Stomach (tissue), 9 donors: ENCODE measurements around the gene KDM6A. TPM values are rescaled to one million over a fixed set of nuclear protein-coding genes. Genes with fewer than 3 reads are reported as not detected.

Source experiments
- DNase-seq, 2 donors: peaks; one replicate each; pipeline versions ENCODE4 v3.0.0 to v3.0.0-alpha.2; 2013 to 2019
- H3K27ac ChIP-seq, 5 donors: fragments of 200-600 bp in 4 of 5; sonication (generic) in 4 of 5; one replicate each; pipeline ENCODE4 v1.5.1; 2013 to 2019; ENCODE audit warnings: mild to moderate bottlenecking in 1 of 5, moderate library complexity in 1 of 5
- H3K27me3 ChIP-seq, 3 donors: fragments of 200-600 bp; sonication (generic); one replicate each; pipeline ENCODE4 v1.5.1; 2017 to 2019; ENCODE audit warnings: mixed run types in 1 of 3
- H3K36me3 ChIP-seq, 4 donors: fragments of 200-600 bp; sonication (generic); 1 replicate in 3 of 4; 2 replicates in 1 of 4; pipeline ENCODE4 v1.5.1; 2016 to 2019
- H3K4me1 ChIP-seq, 4 donors: fragments of 200-600 bp; sonication (generic); one replicate each; pipeline ENCODE4 v1.5.1; 2016 to 2019
- H3K4me3 ChIP-seq, 4 donors: fragments of 200-600 bp; sonication (generic) in 3 of 4; one replicate each; pipeline ENCODE4 v1.5.1; 2016 to 2019; ENCODE audit warnings: mild to moderate bottlenecking in 1 of 4
- H3K9me3 ChIP-seq, 4 donors: fragments of 200-600 bp; sonication (generic); one replicate each; pipeline ENCODE4 v1.5.1; 2016 to 2019
- CTCF ChIP-seq, 7 experiments: fragments of 450-650 bp in 4 of 7; fragments of 200-600 bp in 3 of 7; sonication (generic) in 3 of 7; IDR thresholded peaks; one replicate each; pipeline ENCODE4 v1.5.1; 2016 to 2019; ENCODE audit warnings: antibody characterized with exemption in 7 of 7, control low read depth in 2 of 7, mild to moderate bottlenecking in 1 of 7
- EP300 ChIP-seq: sonication (generic); formaldehyde crosslinking; IDR thresholded peaks from one replicate; pipeline ENCODE4 v1.6.1; 2017; ENCODE audit warnings: antibody characterized with exemption
- POLR2A ChIP-seq, 4 donors: fragments of 450-650 bp; IDR thresholded peaks; one replicate each; pipeline ENCODE4 v1.6.1; 2016; ENCODE audit warnings: antibody characterized with exemption in 4 of 4, control low read depth in 2 of 4, mild to moderate bottlenecking in 1 of 4, moderate library complexity in 1 of 4
- POLR2AphosphoS5 ChIP-seq, 3 donors: sonication (generic); formaldehyde crosslinking; IDR thresholded peaks; one replicate each; pipeline ENCODE4 v1.6.1; 2016; ENCODE audit warnings: antibody characterized with exemption in 3 of 3
- WGBS, 5 donors: extraction: QIAGEN DNeasy Blood & Tissue Kit in 3 of 5; methylation state at CpG; one replicate each; pipeline versions ENCODE4 v1.1.5 to v1.1.7; 2013 to 2018; 5-methylcytosine and 5-hydroxymethylcytosine counted together
- intact Hi-C: fragments of 100-400 bp; cut with DNase I; formaldehyde crosslinking; loops from one replicate; pipeline ENCODE4 v1.15.1; 2023; ENCODE audit warnings: low total_unique reads
- polyA plus RNA-seq, 3 donors: library from polyadenylated mRNA; stranded (reverse); fragments of 200-250 nt; gene quantifications; one replicate each; pipeline ENCODE4 v1.2.3, GENCODE V29; 2013
- total RNA-seq, 5 donors: library from RNA; depleted of rRNA; stranded (reverse); fragments of >200 nt; gene quantifications; one replicate each; pipeline versions ENCODE4 v1.1.0 to v1.2.3, GENCODE V29; 2014 to 2016
- donor health status: healthy with polysubstance abuse.
- donor health status: Bipolar disorder and iron deficiency.
- donor health status: healthy.

The KDM6A gene
- total and polyA plus RNA-seq, 8 donors = 7.0 to 105 (median 47.3) TPM

DNA sequence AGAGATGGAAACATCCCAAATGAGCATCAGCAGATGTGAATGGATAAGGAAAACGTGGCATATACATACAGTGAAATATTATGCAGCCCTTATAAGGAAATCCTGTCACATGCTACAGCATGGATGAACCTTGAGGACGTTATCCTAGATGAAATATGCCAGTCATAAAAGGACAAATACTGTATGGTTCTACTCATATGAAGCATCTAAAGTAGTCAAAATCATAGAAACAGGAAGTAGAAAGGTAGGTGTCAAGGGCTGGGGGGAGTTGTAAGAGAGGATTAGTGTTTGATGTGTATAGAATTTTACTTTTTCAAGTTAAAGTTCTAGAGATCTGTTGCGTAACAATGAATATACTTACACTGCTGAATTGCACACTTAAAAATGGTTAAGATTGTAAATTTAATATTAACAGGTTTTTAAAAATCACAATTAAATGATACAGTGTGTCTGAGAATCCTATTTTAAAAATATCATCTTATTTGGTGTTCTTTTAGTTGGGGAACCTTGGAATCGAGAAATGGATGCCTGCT lies 58.5 kb downstream of the KDM6A start:
- H3K4me1 ChIP-seq = peaks cover 0 to 47% (median 32%) of the 10 kb centered on the region in 4 donors
- no peaks in the 10 kb centered on the region for H3K27me3 ChIP-seq
- intact Hi-C loops = no loop called here
- no peak overlapping the region for H3K4me3 ChIP-seq
- TF ChIP-seq CTCF (IDR thresholded peaks at IDR 0.05) (no peak), EP300 (no peak), POLR2A (IDR thresholded peaks at IDR 0.05) (no peak), POLR2AphosphoS5 (IDR thresholded peaks at IDR 0.05) (no peak)
- no peak overlapping the region for H3K27ac ChIP-seq
- H3K36me3 ChIP-seq = no peaks in the 10 kb centered on the region
- 86 to 92% (median 88%) methylated on average over 4 of the region's 4 CpGs for WGBS, 5 donors
- no peaks in the 10 kb centered on the region for H3K9me3 ChIP-seq
- no peak for DNase-seq

GRCh38 chrX:44935172-44935571 lies 62.2 kb downstream of the KDM6A start:
- whole genome bisulfite sequencing, 5 donors = 84 to 92% (median 88%) methylated on average over 4 of the region's 4 CpGs
- no peak for DNase-seq
- intact Hi-C loops = no loop called here
- no peaks in the 10 kb centered on the region for H3K36me3 ChIP-seq
- no peak for TF ChIP-seq POLR2AphosphoS5 (IDR thresholded peaks at IDR 0.05)
- no peak for TF ChIP-seq POLR2A (IDR thresholded peaks at IDR 0.05)
- TF ChIP-seq EP300 = no peak
- no peak for TF ChIP-seq CTCF (IDR thresholded peaks at IDR 0.05)
- H3K9me3 ChIP-seq = no peaks in the 10 kb centered on the region
- H3K4me1 ChIP-seq = peaks cover 0 to 56% (median 36%) of the 10 kb centered on the region in 4 donors
- no peaks in the 10 kb centered on the region for H3K27me3 ChIP-seq
- H3K4me3 ChIP-seq = no peak overlapping the region
- no peak overlapping the region for H3K27ac ChIP-seq

DNA sequence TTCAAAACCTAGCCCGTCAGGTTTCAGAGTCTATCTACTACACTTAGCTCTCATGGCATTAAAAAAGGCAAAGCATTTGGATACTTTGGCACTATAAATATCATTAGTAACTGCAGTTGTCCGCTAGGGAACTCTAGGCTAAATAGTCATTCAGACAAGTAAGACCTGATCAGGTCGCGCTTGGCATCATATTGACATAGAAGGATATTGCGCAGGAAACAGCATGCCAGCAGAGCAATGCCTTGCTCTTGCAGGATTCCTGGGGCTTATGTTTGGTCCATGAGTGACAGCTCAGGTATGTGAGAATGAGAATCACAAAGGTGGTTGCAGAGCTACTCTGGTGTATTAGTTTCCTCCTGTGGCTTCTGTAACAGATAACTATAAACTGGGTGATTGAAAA lies 62.7 kb downstream of the KDM6A start:
- H3K4me3 ChIP-seq = no peak overlapping the region
- intact Hi-C loops = no loop called here

DNA sequence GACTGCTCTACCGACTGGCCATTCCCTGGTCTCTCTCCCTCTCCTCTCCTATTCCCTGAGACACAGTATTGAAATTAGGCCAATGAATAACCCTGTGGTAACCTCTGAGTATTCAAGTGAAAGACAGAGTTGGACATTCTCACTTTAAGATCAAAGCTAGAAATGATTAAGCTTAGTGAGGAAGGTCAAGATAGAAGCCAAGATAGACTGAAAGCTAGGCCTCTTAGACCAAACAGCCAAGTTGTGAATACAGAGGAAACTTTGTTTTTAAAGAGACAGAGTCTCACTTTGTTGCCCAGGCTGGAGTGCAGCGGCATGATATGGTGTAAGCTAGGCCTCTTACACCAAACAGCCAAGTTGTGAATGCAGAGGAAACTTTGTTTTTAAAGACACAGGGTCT lies 64.6 kb downstream of the KDM6A start:
- Histone ChIP-seq H3K4me3 (no peak overlapping the region), H3K4me1 (peaks cover 0 to 60% (median 36%) of the 10 kb centered on the region in 4 donors), H3K27ac (no peak overlapping the region), H3K36me3 (no peaks in the 10 kb centered on the region), H3K27me3 (no peaks in the 10 kb centered on the region), H3K9me3 (no peaks in the 10 kb centered on the region)
- intact Hi-C loops = no loop called here
- TF ChIP-seq POLR2A (IDR thresholded peaks at IDR 0.05) (no peak), CTCF (IDR thresholded peaks at IDR 0.05) (no peak), EP300 (no peak), POLR2AphosphoS5 (IDR thresholded peaks at IDR 0.05) (no peak)
- WGBS, 5 donors = 62 to 75% (median 64%) methylated on average over 2 of the region's 2 CpGs
- DNase-seq = no peak

More for the DNA sequence above, 62.7 kb downstream of the KDM6A start:
- Histone ChIP-seq H3K4me1 (peaks cover 0 to 56% (median 36%) of the 10 kb centered on the region in 4 donors), H3K27ac (no peak overlapping the region), H3K9me3 (no peaks in the 10 kb centered on the region), H3K27me3 (no peaks in the 10 kb centered on the region), H3K36me3 (no peaks in the 10 kb centered on the region)
- no peak for TF ChIP-seq POLR2A (IDR thresholded peaks at IDR 0.05)
- TF ChIP-seq EP300 = no peak
- no peak for TF ChIP-seq POLR2AphosphoS5 (IDR thresholded peaks at IDR 0.05)
- no peak for TF ChIP-seq CTCF (IDR thresholded peaks at IDR 0.05)
- no peak for DNase-seq
- WGBS, 5 donors = 66 to 89% (median 86%) methylated on average over 5 of the region's 5 CpGs
